CD4-positive, alpha-beta T cell treated with Interleukin-17A for 1 hour (primary cell): ENCODE data around the gene ATG16L1.

Experiments used
- DNase-seq: peaks from one replicate; pipeline ENCODE4 v3.0.0-alpha.2; 2020

Gene ATG16L1

GRCh38 chr2:233261819-233262555 lies 10.5 kb downstream of the ATG16L1 start:
- DNase-seq, result no peak

GRCh38 chr2:233262562-233262961 lies 11.1 kb downstream of the ATG16L1 start:
- DNase-seq, result no peak

DNA sequence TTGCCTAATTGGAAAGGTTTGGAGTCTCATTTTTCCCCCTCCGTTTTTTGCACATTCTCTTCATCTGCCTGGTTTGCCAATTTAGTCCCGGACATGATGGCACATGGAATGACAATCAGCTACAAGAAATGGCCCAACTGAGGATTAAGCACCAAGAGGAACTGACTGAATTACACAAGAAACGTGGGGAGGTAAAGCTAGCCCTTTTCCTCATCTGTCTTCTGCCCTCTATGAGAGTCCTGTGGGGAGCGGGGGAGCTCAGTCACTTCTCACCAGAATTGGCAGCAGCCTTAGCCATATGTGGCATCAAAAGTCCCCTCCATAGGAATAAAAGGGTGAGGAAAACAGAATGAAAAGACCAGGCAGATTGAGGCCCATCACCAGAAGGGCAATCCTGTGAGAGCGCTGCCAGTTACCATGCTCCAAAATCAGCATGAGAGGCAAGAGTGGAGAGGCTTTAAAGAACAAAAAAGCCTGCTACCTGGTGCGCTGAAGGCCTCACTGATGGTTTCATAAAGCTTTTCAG lies 11.6 kb downstream of the ATG16L1 start:
- no peak for DNase-seq

GRCh38 chr2:233264667-233265066 lies 13.2 kb downstream of the ATG16L1 start:
- DNase-seq, result no peak

GRCh38 chr2:233265899-233266431 lies 14.5 kb downstream of the ATG16L1 start:
- DNase-seq, result no peak

GRCh38 chr2:233266481-233266880 lies 15.0 kb downstream of the ATG16L1 start:
- no peak for DNase-seq

- DNase-seq, result peak; percentile 93
Observed at GRCh38 chr2:233267516-233268245, 16.2 kb downstream of the ATG16L1 start.

- DNase-seq, result peak; percentile 66
Observed at GRCh38 chr2:233270366-233270765, 18.9 kb downstream of the ATG16L1 start.

DNA sequence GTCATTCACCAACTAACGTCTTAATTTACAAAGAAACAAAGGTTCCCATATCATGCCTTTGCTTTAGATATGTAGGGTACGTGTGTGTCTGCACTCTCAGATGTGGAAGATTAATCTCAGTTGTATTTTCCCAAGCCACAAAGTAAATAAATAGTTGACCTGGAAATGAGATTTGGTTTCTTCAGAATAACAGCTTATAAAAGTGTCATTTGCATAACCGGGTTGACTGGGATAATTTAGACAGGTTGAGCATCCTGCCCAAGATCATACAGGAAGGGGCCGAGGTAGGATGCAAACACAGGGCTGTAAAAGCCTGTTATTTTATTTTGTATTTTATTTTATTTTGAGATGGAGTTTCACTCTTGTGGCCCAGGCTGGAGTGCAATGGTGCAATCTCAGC lies 19.5 kb downstream of the ATG16L1 start:
- no peak for DNase-seq

DNA sequence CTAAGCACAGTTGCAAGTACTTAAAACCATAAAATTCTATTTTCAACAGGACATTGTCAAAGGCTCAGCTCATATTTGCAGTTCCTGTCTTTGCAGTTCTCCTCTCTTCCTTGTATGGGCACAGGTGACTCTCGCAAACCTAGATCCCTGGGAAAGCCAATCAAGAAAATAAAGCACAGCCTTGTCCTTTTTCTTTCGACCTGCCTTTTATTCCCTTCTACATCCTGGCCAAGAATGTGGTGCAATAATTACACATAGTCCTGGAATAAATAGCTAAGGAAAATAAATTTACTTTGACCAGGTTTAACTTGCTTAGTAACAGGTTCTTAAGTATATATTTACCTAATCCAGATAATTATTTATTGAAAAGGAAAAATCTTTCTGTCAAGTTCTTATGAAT lies 20.2 kb downstream of the ATG16L1 start:
- no peak for DNase-seq

GRCh38 chr2:233273120-233273519 lies 21.6 kb downstream of the ATG16L1 start:
- DNase-seq, result no peak

DNA sequence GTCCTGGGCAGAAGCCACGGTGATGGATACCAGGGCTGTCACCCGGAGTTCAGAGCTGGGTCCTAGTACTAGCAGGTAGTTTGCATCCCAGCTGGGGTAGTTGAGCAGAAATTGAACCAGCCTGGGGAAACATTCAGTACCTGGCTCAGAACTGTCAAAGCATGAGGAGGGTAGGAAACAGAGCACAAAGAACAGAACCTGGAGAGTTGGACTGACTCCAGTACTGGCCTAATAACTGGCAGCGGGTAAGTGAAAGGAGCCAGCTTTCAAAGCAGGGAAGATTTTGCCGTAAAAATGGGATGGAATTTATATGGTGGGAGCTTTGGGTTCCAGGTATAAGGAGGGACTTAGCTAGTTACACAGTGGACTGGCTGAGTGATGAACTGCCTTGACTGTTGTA lies 23.8 kb downstream of the ATG16L1 start:
- DNase-seq, result no peak

DNA sequence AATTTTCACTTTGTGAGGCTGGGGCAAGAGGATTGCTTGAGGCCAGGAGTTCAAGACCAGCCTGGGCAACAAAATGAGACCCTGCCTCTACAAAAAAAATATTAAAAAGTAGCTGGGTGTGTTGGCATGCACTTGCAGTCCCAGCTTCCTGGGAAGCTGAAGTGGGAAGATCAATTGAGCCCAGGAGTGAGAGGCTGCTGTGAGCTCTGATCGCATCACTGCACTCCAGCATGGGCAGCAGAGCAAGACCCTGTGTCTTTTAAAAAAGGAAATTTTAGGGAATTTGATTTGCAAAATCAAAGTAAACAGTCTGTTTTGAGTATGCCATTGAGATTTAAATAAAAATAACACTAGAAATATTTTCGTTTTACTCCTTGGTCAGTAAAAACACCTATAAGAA lies 27.4 kb downstream of the ATG16L1 start:
- DNase-seq, result no peak

GRCh38 chr2:233280114-233280693 lies 28.7 kb downstream of the ATG16L1 start:
- no peak for DNase-seq

- DNase-seq, result no peak
Observed at GRCh38 chr2:233281553-233281952, 30.1 kb downstream of the ATG16L1 start.

DNA sequence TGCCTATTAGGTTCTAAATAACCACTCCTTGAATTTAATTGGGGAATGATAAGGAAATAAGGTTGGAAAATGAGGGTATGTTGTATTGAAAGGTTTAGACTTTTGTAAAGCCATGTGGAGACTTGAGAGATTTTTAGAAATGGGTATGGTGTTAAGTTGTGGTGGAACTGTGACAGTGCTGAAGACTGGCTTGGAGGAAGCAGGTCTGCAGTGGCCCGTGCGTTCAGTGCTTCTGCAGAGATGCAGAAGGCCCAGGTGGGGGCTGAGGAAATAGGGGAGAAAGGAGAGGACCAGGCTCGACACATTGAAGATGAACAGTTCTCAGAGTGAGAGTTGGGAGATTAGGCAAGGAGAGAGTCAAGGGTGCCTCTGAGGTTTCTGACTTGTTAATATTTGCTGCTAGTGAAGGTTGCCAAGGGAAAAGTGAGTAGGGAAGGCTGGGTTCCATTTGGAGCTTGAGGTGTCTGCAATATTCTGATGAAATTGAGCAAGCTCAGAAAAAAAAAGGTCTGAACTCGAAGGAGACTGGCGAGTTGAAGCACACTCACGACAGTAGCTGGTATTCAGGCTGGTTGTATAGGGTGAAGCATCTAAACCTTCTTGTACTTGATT lies 30.6 kb downstream of the ATG16L1 start:
- DNase-seq, result no peak

GRCh38 chr2:233285921-233286320 lies 34.4 kb downstream of the ATG16L1 start:
- no peak for DNase-seq

- no peak for DNase-seq
Observed at GRCh38 chr2:233287871-233288270, 36.4 kb downstream of the ATG16L1 start.

- no peak for DNase-seq
Observed at GRCh38 chr2:233288663-233289062, 37.2 kb downstream of the ATG16L1 start.

DNA sequence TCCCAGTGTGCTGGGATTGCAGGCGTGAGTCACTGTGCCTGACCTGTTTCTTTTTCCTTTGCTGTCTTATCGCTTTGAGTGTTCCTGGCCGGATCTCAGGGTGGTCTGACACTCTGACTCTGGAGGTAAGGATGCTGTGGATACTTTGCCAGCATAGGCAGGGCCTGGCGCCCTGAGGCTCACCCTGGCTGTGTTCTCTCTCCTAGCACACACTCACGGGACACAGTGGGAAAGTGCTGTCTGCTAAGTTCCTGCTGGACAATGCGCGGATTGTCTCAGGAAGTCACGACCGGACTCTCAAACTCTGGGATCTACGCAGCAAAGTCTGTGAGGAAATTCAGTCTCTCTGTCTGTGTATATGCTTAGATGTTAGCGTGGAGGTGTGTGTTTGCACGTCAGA lies 38.2 kb downstream of the ATG16L1 start:
- DNase-seq, result no peak

DNA sequence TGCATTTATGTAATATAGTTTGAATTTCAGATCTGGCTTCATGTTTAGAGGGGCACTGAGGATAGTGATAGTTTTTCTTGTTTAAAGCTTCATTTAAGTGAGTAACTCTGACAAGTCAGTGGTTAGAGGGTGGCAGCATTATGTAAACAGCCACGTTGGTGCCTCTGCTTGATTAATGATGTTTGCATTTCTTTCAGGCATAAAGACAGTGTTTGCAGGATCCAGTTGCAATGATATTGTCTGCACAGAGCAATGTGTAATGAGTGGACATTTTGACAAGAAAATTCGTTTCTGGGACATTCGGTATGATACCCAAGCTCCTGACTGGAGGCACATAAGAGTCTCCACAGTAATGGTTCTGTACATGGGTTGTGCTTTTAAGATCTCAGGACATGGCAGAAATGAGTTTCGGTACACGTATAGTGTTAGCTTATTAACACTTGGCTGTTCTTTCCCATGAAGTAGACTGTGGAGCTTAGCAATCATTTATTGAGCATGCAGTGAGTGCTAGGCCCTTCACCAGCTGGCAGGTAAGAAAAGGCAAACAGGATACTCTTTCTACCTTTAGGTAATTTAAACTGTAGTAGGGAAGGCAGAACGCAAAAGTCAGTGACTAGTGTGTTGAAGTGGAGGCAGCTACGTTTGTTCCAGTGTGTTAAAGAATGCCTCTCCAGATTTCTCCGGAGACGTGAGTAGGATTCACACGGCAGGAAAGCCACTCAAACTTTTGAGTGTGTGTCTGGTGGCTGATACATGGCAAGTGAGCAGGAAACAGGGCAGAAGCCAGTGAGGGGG lies 38.8 kb downstream of the ATG16L1 start:
- no peak for DNase-seq

DNA sequence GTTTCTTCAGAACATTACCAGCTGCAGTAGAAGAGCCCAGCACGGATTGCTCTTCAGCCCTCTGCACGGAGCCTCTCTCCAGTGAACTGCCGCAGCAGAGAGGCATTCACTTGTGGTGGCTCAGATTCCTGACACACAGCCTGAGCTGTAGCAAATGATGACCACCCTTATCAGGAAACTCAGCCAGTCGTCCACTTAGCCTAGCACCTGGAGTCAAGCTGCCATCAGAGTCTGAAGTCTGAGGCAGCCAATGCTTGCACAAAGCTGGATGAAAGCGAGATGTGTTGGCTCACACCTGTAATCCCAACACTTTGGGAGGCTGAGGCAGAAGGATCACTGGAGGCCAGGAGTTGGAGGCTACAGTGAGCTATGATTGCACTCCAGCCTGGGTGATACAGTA lies 44.4 kb downstream of the ATG16L1 start:
- no peak for DNase-seq
